ENCODE results near the gene PRRC2C. TPM values are rescaled to one million over a fixed set of nuclear protein-coding genes. Genes with fewer than 3 reads are reported as not detected.
"Not testable (repeated sequence)": the region's sequence is repeated elsewhere in the genome, so short reads cannot be mapped to it uniquely, and the experiment has no call there.

The PRRC2C gene
- total RNA-seq, 2 donors from 2014 or later, result 198 to 210 TPM

DNA sequence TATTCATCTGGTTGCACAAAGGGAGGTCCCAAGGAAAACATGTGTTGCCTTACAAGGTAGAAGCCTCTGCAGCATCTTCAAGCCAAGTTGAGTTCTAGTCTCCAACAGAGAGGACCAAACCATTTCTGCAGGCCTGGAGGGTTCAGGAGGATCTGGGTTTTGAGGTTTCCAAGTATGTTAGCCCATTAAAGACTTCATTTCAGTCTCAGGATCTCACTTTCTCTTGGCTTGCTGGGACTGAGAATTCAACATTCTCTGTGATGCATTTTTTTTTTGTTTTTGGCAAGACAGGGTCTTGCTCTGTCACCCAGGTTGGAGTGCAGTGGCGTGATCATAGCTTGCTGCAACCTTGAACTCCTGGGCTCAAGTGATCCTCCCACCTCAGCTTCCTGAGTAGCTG, 128.0 kb downstream of the PRRC2C start:
- H3K4me3 Mint-ChIP-seq, result no peak overlapping the region
- WGBS, 2 experiments (ENCODE audit: insufficient coverage in 1 of 2, insufficient read length in 1 of 2), result 75 to 95% methylated on average over 1 of the region's 1 CpG
- TF ChIP-seq, protein P1, sequence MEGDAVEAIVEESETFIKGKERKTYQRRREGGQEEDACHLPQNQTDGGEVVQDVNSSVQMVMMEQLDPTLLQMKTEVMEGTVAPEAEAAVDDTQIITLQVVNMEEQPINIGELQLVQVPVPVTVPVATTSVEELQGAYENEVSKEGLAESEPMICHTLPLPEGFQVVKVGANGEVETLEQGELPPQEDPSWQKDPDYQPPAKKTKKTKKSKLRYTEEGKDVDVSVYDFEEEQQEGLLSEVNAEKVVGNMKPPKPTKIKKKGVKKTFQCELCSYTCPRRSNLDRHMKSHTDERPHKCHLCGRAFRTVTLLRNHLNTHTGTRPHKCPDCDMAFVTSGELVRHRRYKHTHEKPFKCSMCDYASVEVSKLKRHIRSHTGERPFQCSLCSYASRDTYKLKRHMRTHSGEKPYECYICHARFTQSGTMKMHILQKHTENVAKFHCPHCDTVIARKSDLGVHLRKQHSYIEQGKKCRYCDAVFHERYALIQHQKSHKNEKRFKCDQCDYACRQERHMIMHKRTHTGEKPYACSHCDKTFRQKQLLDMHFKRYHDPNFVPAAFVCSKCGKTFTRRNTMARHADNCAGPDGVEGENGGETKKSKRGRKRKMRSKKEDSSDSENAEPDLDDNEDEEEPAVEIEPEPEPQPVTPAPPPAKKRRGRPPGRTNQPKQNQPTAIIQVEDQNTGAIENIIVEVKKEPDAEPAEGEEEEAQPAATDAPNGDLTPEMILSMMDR (conservative IDR thresholded peaks at IDR 0.05), result no peak

DNA sequence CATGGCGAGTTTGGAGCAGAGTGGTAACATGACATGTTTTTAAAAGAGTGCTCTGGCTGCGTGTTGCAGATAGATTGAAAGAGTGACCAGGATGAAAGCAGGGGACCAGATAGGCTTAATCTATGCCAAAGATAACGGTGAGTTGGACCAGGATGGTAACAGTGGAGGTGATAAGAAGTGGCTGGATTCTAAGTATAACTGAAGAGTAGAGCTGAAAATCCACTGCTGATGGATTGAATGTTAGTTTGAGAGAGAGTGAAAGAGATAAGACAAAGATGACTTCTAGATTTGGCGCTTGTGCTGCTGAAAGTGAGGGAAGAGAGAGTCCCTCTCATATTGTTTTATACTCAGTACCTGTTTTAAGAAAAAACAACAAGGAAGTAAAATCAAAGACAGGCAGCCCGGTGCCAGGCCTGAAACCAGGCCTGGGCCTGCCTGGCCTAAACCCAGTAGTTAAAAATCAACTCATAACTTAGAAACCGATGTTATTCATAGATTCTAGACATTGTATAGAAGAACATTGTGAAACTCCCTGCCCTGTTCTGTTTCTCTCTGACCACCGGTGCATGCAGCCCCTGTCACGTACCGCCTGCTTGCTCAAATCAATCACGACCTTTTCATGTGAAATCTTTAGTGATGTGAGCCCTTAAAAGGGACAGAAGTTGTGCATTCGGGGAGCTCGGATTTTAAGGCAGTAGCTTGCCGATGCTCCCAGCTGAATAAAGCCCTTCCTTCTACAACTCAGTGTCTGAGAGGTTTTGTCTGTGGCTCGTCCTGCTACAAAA, 130.0 kb downstream of the PRRC2C start:
- not testable (repeated sequence) for H3K9me3 ChIP-seq (ENCODE audit: control insufficient read depth, low read length); H3K4me3 Mint-ChIP-seq; H3K27me3 Mint-ChIP-seq (ENCODE audit: insufficient read depth); H3K9me3 Mint-ChIP-seq; H3K36me3 ChIP-seq (ENCODE audit: control insufficient read depth, insufficient read depth, low read length); H3K27ac ChIP-seq (ENCODE audit: low read depth, low read length); H3K27ac Mint-ChIP-seq; H3K9ac ChIP-seq (ENCODE audit: extremely low read depth, low read length, poor library complexity, severe bottlenecking); H3K4me1 ChIP-seq (ENCODE audit: control insufficient read depth, insufficient read depth, low read length); H3K4me3 ChIP-seq (ENCODE audit: low read length); DNase-seq; H3K36me3 Mint-ChIP-seq (ENCODE audit: low read depth); H3K4me1 Mint-ChIP-seq
- peaks cover 21% of the 10 kb centered on the region for H3K27me3 ChIP-seq (ENCODE audit: control insufficient read depth, insufficient read depth, low read length, poor library complexity, severe bottlenecking)
- 88 to 92% methylated on average over 8 to 14 of the region's 14 CpGs for WGBS, 2 experiments (ENCODE audit: insufficient coverage in 1 of 2, insufficient read length in 1 of 2)

More for the DNA sequence above, 128.0 kb downstream of the PRRC2C start:
- peaks cover 9% of the 10 kb centered on the region for H3K27me3 Mint-ChIP-seq (ENCODE audit: insufficient read depth)
- DNase-seq, result no peak
- H3K36me3 Mint-ChIP-seq (ENCODE audit: low read depth), result no peaks in the 10 kb centered on the region
- peaks cover 18% of the 10 kb centered on the region for H3K27me3 ChIP-seq (ENCODE audit: control insufficient read depth, insufficient read depth, low read length, poor library complexity, severe bottlenecking)
- no peak overlapping the region for H3K27ac ChIP-seq (ENCODE audit: low read depth, low read length)
- H3K4me1 ChIP-seq (ENCODE audit: control insufficient read depth, insufficient read depth, low read length), result no peaks in the 10 kb centered on the region
- H3K36me3 ChIP-seq (ENCODE audit: control insufficient read depth, insufficient read depth, low read length), result no peaks in the 10 kb centered on the region
- H3K27ac Mint-ChIP-seq, result no peak overlapping the region
- H3K9me3 ChIP-seq (ENCODE audit: control insufficient read depth, low read length), result no peaks in the 10 kb centered on the region
- H3K4me1 Mint-ChIP-seq, result peaks cover 6% of the 10 kb centered on the region
- H3K4me3 ChIP-seq (ENCODE audit: low read length), result no peak overlapping the region
- H3K9me3 Mint-ChIP-seq, result no peaks in the 10 kb centered on the region
- no peak overlapping the region for H3K9ac ChIP-seq (ENCODE audit: extremely low read depth, low read length, poor library complexity, severe bottlenecking)

DNA sequence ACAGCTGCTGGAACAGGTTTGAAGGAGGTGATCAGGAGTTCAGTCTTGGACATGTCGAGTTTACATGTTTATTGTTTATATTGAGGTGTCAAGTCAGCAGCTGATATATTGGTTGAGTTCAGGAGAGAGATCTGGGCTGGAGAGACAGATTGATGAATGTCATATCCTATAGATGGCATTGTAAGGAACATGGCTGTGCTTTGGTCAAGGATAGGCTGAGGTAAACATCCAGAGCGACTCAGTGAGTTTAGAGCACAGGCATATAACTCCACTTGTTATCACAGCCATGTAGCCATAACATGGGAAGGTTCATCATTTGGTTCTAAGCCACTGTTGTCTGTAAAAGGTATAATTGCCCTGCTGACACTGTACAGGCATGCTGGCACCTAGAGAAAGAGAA, 131.3 kb downstream of the PRRC2C start:
- Mint-ChIP-seq H3K4me1 (peaks cover 6% of the 10 kb centered on the region), H3K27me3 (ENCODE audit: insufficient read depth) (peaks cover 9% of the 10 kb centered on the region), H3K4me3 (no peak overlapping the region), H3K27ac (no peak overlapping the region), H3K36me3 (ENCODE audit: low read depth) (no peaks in the 10 kb centered on the region), H3K9me3 (no peaks in the 10 kb centered on the region)
- H3K9me3 ChIP-seq (ENCODE audit: control insufficient read depth, low read length), result no peaks in the 10 kb centered on the region
- H3K27ac ChIP-seq (ENCODE audit: low read depth, low read length), result no peak overlapping the region
- 89 to 93% methylated on average over 2 of the region's 2 CpGs for WGBS, 2 experiments (ENCODE audit: insufficient coverage in 1 of 2, insufficient read length in 1 of 2)
- no peak overlapping the region for H3K9ac ChIP-seq (ENCODE audit: extremely low read depth, low read length, poor library complexity, severe bottlenecking)
- no peak for DNase-seq
- no peaks in the 10 kb centered on the region for H3K4me1 ChIP-seq (ENCODE audit: control insufficient read depth, insufficient read depth, low read length)
- TF ChIP-seq, protein P1 (conservative IDR thresholded peaks at IDR 0.05), result no peak
- H3K36me3 ChIP-seq (ENCODE audit: control insufficient read depth, insufficient read depth, low read length), result no peaks in the 10 kb centered on the region
- H3K27me3 ChIP-seq (ENCODE audit: control insufficient read depth, insufficient read depth, low read length, poor library complexity, severe bottlenecking), result peaks cover 21% of the 10 kb centered on the region
- H3K4me3 ChIP-seq (ENCODE audit: low read length), result no peak overlapping the region

DNA sequence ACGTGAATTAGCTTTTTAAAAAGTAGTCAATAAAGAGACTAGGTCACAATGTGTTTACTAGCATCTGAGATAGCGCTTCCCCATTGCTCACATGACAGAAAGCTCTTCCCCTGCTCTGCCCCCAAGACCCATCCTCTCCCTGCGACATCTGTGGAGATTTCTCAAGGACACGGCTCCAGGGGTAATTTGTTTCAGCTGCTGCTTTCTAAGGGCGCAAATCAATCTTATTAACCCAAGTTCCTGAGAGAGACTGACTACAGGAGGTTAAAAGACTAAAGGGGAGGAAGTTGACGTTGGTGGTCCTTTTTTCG, 136.8 kb downstream of the PRRC2C start, which contains the start of gene MYOCOS:
MYOCOS (plus strand) TSS at position 92 of the 311 bp plus-strand sequence. CDS start 1,641 bp downstream, outside the sequence.
- WGBS, 2 experiments (ENCODE audit: insufficient coverage in 1 of 2, insufficient read length in 1 of 2), result 91 to 95% methylated on average over 5 to 7 of the region's 7 CpGs
- H3K36me3 Mint-ChIP-seq (ENCODE audit: low read depth), result no peaks in the 10 kb centered on the region
- Histone ChIP-seq H3K36me3 (ENCODE audit: control insufficient read depth, insufficient read depth, low read length) (no peaks in the 10 kb centered on the region), H3K4me1 (ENCODE audit: control insufficient read depth, insufficient read depth, low read length) (no peaks in the 10 kb centered on the region), H3K9me3 (ENCODE audit: control insufficient read depth, low read length) (no peaks in the 10 kb centered on the region), H3K27ac (ENCODE audit: low read depth, low read length) (no peak within 1 kb of the TSS), H3K9ac (ENCODE audit: extremely low read depth, low read length, poor library complexity, severe bottlenecking) (no peak within 1 kb of the TSS), H3K27me3 (ENCODE audit: control insufficient read depth, insufficient read depth, low read length, poor library complexity, severe bottlenecking) (peaks cover 15% of the 10 kb centered on the region), H3K4me3 (ENCODE audit: low read length) (no peak within 1 kb of the TSS)
- TF ChIP-seq, protein P1 (conservative IDR thresholded peaks at IDR 0.05), result no peak
- H3K4me1 Mint-ChIP-seq, result no peaks in the 10 kb centered on the region
- peaks cover 6% of the 10 kb centered on the region for H3K27me3 Mint-ChIP-seq (ENCODE audit: insufficient read depth)
- H3K4me3 Mint-ChIP-seq, result no peak within 1 kb of the TSS
- H3K9me3 Mint-ChIP-seq, result no peaks in the 10 kb centered on the region
- no peak for DNase-seq
- no peak within 1 kb of the TSS for H3K27ac Mint-ChIP-seq

Measured in endodermal cell (in vitro differentiated cells).